Epithelial cell of proximal tubule (primary cell): ENCODE data around the gene PEMT. TPM values are rescaled to one million over a fixed set of nuclear protein-coding genes. Genes with fewer than 3 reads are reported as not detected.

Experiments used
- DNase-seq: peaks from one replicate; pipeline ENCODE4 v3.0.0-alpha.2; 2011; ENCODE audit warnings: low read depth
- H3K4me3 ChIP-seq: 2 replicates; pipeline ENCODE4 v1.5.1; 2011; ENCODE audit warnings: low read depth, mild to moderate bottlenecking, low read length
- total RNA-seq: library from RNA; depleted of rRNA; stranded (reverse); fragments of >200 nt; gene quantifications from 2 replicates; pipeline ENCODE4 v1.2.3, GENCODE V29; 2015
- TF ChIP-seq, protein P1 (sequence below): conservative IDR thresholded peaks from 2 replicates; pipeline ENCODE4 v1.5.1; 2012; ENCODE audit warnings: low read depth, mild to moderate bottlenecking, low read length

Gene PEMT
- total RNA-seq, 1 donor from 2014 or later: 48.3 TPM

DNA sequence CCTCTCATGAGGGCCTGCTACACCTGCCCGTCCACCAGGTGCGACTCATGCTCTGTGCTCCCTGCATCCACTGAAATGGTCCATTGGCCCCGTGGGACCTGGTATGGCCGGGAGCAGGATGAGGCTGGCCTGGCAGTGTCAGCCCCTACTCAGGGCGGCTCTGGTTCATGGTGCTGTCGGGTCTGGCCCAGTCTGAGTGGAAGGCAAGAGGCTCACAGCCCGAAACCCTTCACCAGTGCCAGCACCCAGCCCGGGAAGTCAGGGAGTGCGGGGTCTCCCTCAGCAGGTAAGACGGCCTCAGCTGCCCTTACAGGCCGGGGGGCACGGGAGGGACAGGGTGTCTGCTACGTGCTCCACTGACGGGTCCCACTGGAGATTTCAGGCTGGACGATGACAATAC lies 54.8 kb downstream of the PEMT start:
- TF ChIP-seq, protein P1, sequence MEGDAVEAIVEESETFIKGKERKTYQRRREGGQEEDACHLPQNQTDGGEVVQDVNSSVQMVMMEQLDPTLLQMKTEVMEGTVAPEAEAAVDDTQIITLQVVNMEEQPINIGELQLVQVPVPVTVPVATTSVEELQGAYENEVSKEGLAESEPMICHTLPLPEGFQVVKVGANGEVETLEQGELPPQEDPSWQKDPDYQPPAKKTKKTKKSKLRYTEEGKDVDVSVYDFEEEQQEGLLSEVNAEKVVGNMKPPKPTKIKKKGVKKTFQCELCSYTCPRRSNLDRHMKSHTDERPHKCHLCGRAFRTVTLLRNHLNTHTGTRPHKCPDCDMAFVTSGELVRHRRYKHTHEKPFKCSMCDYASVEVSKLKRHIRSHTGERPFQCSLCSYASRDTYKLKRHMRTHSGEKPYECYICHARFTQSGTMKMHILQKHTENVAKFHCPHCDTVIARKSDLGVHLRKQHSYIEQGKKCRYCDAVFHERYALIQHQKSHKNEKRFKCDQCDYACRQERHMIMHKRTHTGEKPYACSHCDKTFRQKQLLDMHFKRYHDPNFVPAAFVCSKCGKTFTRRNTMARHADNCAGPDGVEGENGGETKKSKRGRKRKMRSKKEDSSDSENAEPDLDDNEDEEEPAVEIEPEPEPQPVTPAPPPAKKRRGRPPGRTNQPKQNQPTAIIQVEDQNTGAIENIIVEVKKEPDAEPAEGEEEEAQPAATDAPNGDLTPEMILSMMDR: no peak

DNA sequence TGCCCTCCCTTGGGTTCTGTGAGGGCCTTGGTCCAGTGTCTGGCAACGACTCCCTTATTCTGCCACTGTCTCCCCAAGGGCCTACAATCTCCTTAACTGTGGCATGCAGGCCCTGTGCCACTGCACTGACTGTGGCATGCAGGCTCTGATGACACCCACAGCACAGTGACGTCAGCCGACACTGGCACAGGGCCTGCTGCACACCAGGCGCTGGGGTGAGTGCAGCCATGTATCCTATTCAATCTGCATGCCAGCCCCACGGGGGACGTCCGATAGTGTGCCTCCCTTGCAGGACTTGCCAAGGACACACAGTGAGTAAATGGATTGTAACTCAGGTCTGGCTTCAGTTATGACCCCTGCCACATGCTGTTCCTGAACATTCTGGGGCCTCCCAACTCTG lies 55.6 kb downstream of the PEMT start:
- TF ChIP-seq, protein P1: no peak
- no peak for DNase-seq
- H3K4me3 ChIP-seq: no peak overlapping the region

More for the DNA sequence above, 54.8 kb downstream of the PEMT start:
- H3K4me3 ChIP-seq: no peak overlapping the region
- no peak for DNase-seq

DNA sequence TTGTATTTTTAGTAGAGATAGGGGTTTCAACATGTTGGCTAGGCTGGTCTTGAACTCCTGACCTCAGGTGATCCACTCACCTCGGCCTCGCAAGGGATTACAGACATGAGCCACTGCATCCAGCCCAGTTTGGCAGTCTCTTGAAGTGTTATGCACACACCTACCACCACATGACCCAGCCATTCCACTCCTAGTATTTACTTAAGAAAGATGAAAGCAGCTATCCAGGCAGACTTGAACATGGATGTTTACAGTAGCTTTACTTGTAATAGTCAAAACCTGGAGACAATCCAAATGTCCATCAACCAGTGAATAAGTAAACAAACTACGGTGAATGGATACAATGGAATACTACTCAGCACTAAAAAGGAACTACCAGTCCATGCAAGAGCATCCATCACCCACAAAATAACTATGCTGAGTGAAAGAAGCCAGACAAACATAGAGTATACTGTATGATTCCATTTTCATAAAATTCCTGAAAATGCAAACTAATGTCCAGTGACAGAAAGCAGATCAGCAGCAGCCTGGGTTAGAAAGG lies 57.5 kb downstream of the PEMT start:
- DNase-seq: no peak
- TF ChIP-seq, protein P1: no peak
- H3K4me3 ChIP-seq: no peak overlapping the region

DNA sequence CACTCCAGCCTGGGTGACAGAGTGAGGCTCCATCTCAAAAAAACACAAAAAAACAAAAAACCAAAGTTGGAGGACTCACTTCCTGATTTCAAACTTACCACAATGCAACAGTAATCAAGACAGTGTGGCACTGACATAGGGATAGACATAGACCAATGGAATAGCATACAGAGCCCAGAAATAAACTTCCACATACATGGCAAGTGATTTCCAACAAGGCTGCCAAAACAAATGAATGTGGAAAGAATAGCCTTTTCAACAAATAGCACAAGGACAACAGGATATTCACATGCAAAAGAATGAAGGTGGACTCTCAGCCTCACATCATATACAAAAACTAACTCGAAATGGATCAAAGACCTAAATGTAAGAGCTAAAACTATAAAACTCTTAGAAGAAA lies 58.5 kb downstream of the PEMT start:
- TF ChIP-seq, protein P1: no peak
- DNase-seq: no peak
- H3K4me3 ChIP-seq: no peak overlapping the region

DNA sequence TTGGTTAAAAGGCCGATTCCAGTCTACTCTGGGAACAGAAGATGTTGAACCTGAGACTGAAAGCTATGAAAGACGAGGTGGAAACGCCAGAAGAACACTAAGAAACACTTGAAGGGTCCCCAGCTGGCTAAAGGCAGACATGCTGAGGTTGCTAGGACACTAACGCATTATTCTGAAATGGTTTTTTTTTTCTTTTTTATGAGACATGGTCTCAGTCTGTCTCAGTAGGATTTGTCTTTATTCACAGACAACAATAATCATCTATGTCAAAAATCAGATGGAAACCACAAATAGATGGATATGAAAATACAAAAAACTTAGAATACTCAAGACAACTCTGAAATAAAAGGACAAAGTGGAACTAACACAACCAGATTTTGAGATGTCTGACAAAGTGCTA lies 60.4 kb downstream of the PEMT start:
- TF ChIP-seq, protein P1: no peak
- DNase-seq: no peak
- H3K4me3 ChIP-seq: no peak overlapping the region

DNA sequence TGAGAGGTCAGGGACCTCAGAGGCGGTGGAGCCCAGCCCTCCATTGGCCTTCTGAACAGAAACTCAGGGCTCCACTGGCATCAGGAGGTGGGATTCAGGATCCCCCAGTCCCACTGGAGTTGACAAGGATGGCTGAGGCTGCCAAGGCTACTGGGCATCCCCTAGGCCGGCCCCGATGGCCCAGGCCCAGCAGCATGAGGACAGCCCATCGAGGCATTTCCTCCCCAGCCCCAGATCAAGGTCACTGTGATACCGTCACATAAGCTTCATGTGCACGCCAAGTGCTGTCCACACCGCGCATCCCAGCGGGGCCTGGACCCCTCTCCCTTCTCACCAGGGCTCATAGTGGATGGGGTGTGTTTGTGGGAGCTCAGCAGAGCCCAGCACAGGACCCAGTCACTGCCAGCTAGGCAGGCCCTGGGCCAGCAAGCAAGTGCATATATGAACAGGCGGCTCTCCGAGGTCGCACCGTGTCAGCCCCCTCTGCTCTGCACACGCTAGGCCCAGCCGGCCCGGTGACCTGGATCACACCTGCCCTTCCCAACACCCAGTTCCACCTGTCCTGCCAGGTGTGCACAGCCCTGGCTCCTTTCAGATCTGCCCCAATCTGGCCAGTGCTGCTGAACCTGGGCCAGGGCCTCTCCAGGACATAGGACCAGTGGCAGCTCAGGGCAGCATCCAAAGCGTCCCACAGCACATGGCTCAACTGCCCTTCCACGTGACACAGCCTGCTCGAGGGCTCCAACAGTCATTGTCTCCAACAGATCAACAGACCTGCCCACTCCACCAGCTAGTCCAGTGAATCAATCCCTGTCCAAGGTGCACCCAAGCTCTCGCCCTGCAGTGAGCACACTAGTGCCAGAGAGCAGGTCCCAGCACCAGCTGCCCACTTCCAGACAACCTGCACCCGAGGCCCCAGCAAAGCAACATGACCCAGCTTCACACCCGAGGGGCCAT lies 62.5 kb downstream of the PEMT start:
- no peak overlapping the region for H3K4me3 ChIP-seq
- TF ChIP-seq, protein P1: no peak
- no peak for DNase-seq

DNA sequence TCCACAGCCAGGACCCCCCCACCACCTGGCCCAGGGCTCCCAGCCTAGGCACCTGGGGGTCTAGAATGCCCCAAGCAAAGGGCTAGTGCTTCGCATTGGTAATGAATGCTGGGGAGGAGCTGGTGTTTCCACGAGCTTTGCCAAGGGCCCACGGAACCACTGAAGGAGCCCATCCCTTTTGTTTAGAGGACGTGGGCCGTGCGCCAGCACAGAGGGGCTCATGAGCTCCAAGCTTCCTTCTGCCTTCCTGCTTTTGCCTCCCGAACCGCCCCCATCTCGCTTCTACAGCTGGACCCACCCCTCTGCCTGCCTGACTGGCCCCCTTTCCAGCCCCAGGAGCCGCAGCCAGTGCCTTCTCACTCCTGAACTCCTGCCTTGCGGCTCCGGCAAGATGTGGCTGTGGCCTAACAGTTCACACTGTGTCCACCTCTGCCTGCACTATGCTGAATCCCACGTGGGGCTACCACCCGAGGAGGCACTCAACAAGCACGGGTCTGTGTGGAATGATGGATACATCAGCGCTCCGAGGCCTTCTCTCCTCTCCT lies 63.5 kb downstream of the PEMT start:
- DNase-seq: no peak

More for the DNA sequence above, 63.5 kb downstream of the PEMT start:
- TF ChIP-seq, protein P1: no peak
- no peak overlapping the region for H3K4me3 ChIP-seq
